Measurements from ENCODE around the gene FPR1.
"Not testable (repeated sequence)": the region's sequence is repeated elsewhere in the genome, so short reads cannot be mapped to it uniquely, and the experiment has no call there.

Gene FPR1

GRCh38 chr19:51779181-51779580, 27.5 kb upstream of the FPR1 start:
- no peaks in the 10 kb centered on the region for H3K9me3 ChIP-seq (ENCODE audit: insufficient read depth, low read length, severe bottlenecking)
- H2AFZ ChIP-seq (ENCODE audit: low read depth, low read length): no peak overlapping the region
- no peaks in the 10 kb centered on the region for H3K36me3 ChIP-seq (ENCODE audit: insufficient read depth, low read length)
- no peak overlapping the region for H3K9ac ChIP-seq (ENCODE audit: low read depth, low read length)
- H3K27ac ChIP-seq (ENCODE audit: low read length): no peak overlapping the region
- no peak overlapping the region for H3K4me3 ChIP-seq (ENCODE audit: low read depth in 1 of 2, low read length in 2 of 2)
- no peak for TF ChIP-seq CTCF (IDR thresholded peaks at IDR 0.05; ENCODE audit: borderline replicate concordance, extremely low read depth, low read length, poor library complexity, severe bottlenecking)
- TF ChIP-seq EZH2 (IDR thresholded peaks at IDR 0.05; ENCODE audit: borderline replicate concordance, low read depth, low read length, severe bottlenecking): no peak
- no peaks in the 10 kb centered on the region for H3K79me2 ChIP-seq (ENCODE audit: insufficient read depth, low read length)
- peaks cover 5% of the 10 kb centered on the region for H3K4me1 ChIP-seq (ENCODE audit: insufficient read depth, low read length)
- no peak overlapping the region for H3K4me2 ChIP-seq (ENCODE audit: insufficient read depth, low read length)
- peaks cover 14% of the 10 kb centered on the region for H3K27me3 ChIP-seq (ENCODE audit: insufficient read depth, low read length, poor library complexity)
- ATAC-seq (ENCODE audit: insufficient read depth, low read depth): no peak
- H4K20me1 ChIP-seq (ENCODE audit: insufficient read depth, low read length): no peaks in the 10 kb centered on the region
- DNase-seq: no peak

DNA sequence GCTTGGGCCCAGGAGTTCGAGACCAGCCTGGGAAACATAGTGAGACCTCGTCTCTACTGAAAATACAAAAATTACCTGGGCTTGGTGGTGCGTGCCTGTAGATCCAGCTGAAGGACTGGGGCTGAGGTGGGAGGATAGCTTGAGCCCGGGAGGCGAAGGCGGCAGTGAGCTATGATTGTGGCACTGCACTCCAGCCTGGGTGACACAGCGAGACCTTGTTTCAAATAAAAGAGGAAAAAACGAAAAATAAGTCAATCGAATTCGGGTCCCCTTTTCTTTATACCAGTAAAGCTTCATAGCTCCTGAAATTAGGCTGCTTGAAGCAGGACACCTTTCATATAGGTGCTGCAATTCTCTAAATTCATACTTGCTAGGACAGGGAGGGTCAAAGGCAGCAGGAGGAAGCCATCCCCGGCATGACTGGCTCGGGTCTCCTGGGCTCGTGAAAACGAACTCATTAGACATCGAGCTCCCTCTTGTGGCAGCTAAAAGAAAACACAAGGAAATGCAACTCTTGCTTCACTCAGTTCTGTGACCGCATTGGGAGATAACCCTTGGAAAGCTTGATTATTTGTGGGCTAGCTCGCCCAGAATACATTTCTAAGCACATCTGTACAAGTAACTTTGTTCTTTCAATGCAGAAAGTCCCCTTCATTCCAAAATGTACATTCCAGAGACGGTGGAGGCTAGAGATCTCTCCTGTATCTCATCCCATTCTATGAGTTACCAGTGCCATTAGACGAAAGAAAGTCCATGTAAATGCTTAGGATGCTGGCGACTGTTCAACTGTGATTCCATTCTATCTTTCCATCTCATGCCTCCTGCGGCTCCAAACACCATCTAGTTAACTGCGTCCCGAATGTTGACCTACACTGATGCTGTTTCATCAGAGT, 26.1 kb upstream of the FPR1 start:
- ATAC-seq (ENCODE audit: insufficient read depth, low read depth) (peak; percentile 94), DNase-seq (peak; percentile 67)

DNA sequence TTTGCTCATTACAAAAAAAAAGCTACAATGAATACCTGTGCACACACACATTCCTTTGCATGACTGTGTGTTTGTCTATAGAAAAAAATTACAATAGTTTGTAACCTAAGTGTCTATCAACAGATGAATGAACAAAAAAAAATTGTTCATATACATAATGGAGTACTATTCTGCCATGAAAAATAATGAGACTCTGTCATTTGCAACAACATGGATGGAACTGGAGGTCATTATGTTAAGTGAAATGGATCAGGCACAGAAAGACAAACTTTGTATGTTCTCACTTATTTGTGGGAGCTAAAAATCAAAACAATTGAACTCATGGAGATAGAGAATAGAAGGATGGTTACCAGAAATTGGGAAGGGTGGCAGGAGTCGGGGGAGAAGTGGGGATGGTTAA, 24.9 kb upstream of the FPR1 start:
- not testable (repeated sequence) for H3K4me1 ChIP-seq (ENCODE audit: insufficient read depth, low read length); H3K36me3 ChIP-seq (ENCODE audit: insufficient read depth, low read length); H3K27ac ChIP-seq (ENCODE audit: low read length); H3K9ac ChIP-seq (ENCODE audit: low read depth, low read length); H2AFZ ChIP-seq (ENCODE audit: low read depth, low read length); ATAC-seq (ENCODE audit: insufficient read depth, low read depth); H3K9me3 ChIP-seq (ENCODE audit: insufficient read depth, low read length, severe bottlenecking); H3K4me3 ChIP-seq (ENCODE audit: low read depth in 1 of 2, low read length in 2 of 2); H3K4me2 ChIP-seq (ENCODE audit: insufficient read depth, low read length); DNase-seq; H4K20me1 ChIP-seq (ENCODE audit: insufficient read depth, low read length); H3K79me2 ChIP-seq (ENCODE audit: insufficient read depth, low read length)
- peaks cover 14% of the 10 kb centered on the region for H3K27me3 ChIP-seq (ENCODE audit: insufficient read depth, low read length, poor library complexity)

More for the DNA sequence above, 26.1 kb upstream of the FPR1 start:
- Histone ChIP-seq H3K27ac (ENCODE audit: low read length) (no peak overlapping the region), H3K9me3 (ENCODE audit: insufficient read depth, low read length, severe bottlenecking) (no peaks in the 10 kb centered on the region), H3K4me1 (ENCODE audit: insufficient read depth, low read length) (peaks cover 5% of the 10 kb centered on the region), H3K4me2 (ENCODE audit: insufficient read depth, low read length) (peak overlapping the region; percentile 46), H3K27me3 (ENCODE audit: insufficient read depth, low read length, poor library complexity) (peaks cover 14% of the 10 kb centered on the region), H3K79me2 (ENCODE audit: insufficient read depth, low read length) (no peaks in the 10 kb centered on the region), H4K20me1 (ENCODE audit: insufficient read depth, low read length) (no peaks in the 10 kb centered on the region), H2AFZ (ENCODE audit: low read depth, low read length) (peak overlapping the region; percentile 69), H3K4me3 (ENCODE audit: low read depth in 1 of 2, low read length in 2 of 2) (no peak overlapping the region), H3K36me3 (ENCODE audit: insufficient read depth, low read length) (no peaks in the 10 kb centered on the region), H3K9ac (ENCODE audit: low read depth, low read length) (no peak overlapping the region)
- TF ChIP-seq EZH2 (IDR thresholded peaks at IDR 0.05; ENCODE audit: borderline replicate concordance, low read depth, low read length, severe bottlenecking) (no peak), CTCF (IDR thresholded peaks at IDR 0.05; ENCODE audit: borderline replicate concordance, extremely low read depth, low read length, poor library complexity, severe bottlenecking) (peak; percentile 87)

DNA sequence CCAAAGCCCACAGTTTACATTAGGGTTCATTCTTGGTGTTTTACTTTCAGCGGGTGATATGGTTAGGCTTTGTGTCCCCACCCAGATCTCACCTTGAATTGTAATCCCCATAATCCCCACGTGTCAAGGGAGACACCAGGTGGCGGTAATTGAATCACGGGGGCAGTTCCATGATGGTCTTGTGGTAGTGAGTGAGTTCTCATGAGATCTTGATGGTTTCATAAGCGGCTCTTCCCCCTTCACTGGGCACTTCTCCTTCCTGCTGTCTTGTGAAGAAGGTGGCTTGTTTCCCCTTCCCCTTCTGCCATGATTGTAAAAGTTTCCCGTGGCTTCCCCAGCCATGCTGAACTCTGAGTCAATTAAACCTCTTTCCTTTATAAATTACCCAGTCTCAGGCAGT, 21.3 kb upstream of the FPR1 start:
- DNase-seq (no peak), ATAC-seq (ENCODE audit: insufficient read depth, low read depth) (no peak)
- Histone ChIP-seq H3K27ac (ENCODE audit: low read length) (no peak overlapping the region), H3K27me3 (ENCODE audit: insufficient read depth, low read length, poor library complexity) (peaks cover 12% of the 10 kb centered on the region), H3K4me1 (ENCODE audit: insufficient read depth, low read length) (peaks cover 5% of the 10 kb centered on the region), H3K79me2 (ENCODE audit: insufficient read depth, low read length) (no peaks in the 10 kb centered on the region), H3K4me2 (ENCODE audit: insufficient read depth, low read length) (no peak overlapping the region), H4K20me1 (ENCODE audit: insufficient read depth, low read length) (no peaks in the 10 kb centered on the region), H3K4me3 (ENCODE audit: low read depth in 1 of 2, low read length in 2 of 2) (no peak overlapping the region), H3K9me3 (ENCODE audit: insufficient read depth, low read length, severe bottlenecking) (no peaks in the 10 kb centered on the region), H3K36me3 (ENCODE audit: insufficient read depth, low read length) (no peaks in the 10 kb centered on the region), H3K9ac (ENCODE audit: low read depth, low read length) (no peak overlapping the region), H2AFZ (ENCODE audit: low read depth, low read length) (no peak overlapping the region)
- no peak for TF ChIP-seq EZH2 (IDR thresholded peaks at IDR 0.05; ENCODE audit: borderline replicate concordance, low read depth, low read length, severe bottlenecking)
- TF ChIP-seq CTCF (IDR thresholded peaks at IDR 0.05; ENCODE audit: borderline replicate concordance, extremely low read depth, low read length, poor library complexity, severe bottlenecking): no peak
